Gastrocnemius medialis (tissue), 4 donors: ENCODE results near the gene UCN3. TPM values are rescaled to one million over a fixed set of nuclear protein-coding genes. Genes with fewer than 3 reads are reported as not detected.
"Not testable (repeated sequence)": the region's sequence is repeated elsewhere in the genome, so short reads cannot be mapped to it uniquely, and the experiment has no call there.

Source experiments
- ATAC-seq, 2 donors: fragments of 150-250 bp; one replicate each; pipeline ENCODE4 v1.9.1; 2016
- DNase-seq, 2 donors: peaks; one replicate each; pipeline ENCODE4 v3.0.0-alpha.2; 2019
- H3K27ac ChIP-seq, 4 donors: fragments of 200-600 bp; sonication (generic); 1 replicate in 1 of 4; 2 replicates in 3 of 4; pipeline ENCODE4 v1.5.1; 2016 to 2018; ENCODE audit warnings: mild to moderate bottlenecking in 2 of 4, moderate library complexity in 1 of 4
- H3K27me3 ChIP-seq, 3 donors: fragments of 200-600 bp; sonication (generic) in 2 of 3; 1 replicate in 1 of 3; 2 replicates in 2 of 3; pipeline versions ENCODE4 v1.5.1 to v1.6.0; 2016 to 2019; ENCODE audit warnings: mild to moderate bottlenecking in 1 of 3, moderate library complexity in 1 of 3
- H3K36me3 ChIP-seq, 2 donors: fragments of 200-600 bp; sonication (generic) in 1 of 2; one replicate each; pipeline ENCODE4 v1.5.1; 2017 to 2018
- H3K4me1 ChIP-seq, 2 donors: fragments of 200-600 bp; sonication (generic) in 1 of 2; one replicate each; pipeline ENCODE4 v1.5.1; 2016 to 2017; ENCODE audit warnings: mild to moderate bottlenecking in 2 of 2
- H3K4me3 ChIP-seq, 4 donors: fragments of 200-600 bp; sonication (generic) in 3 of 4; 1 replicate in 1 of 4; 2 replicates in 3 of 4; pipeline ENCODE4 v1.5.1; 2016 to 2019; ENCODE audit warnings: mild to moderate bottlenecking in 2 of 4
- H3K9me3 ChIP-seq, 3 donors: fragments of 200-600 bp; sonication (generic) in 2 of 3; 1 replicate in 1 of 3; 2 replicates in 2 of 3; pipeline ENCODE4 v1.5.1; 2016 to 2019
- CTCF ChIP-seq, 5 experiments: fragments of 450-650 bp in 3 of 5; fragments of 200-600 bp in 2 of 5; sonication (generic) in 2 of 5; IDR thresholded peaks in 4 of 5; conservative IDR thresholded peaks in 1 of 5; 1 replicate in 4 of 5; 2 replicates in 1 of 5; pipeline ENCODE4 v1.5.1; 2016 to 2019; ENCODE audit warnings: antibody characterized with exemption in 5 of 5, mild to moderate bottlenecking in 3 of 5, moderate library complexity in 3 of 5
- POLR2A ChIP-seq, 2 donors: fragments of 450-650 bp; IDR thresholded peaks; one replicate each; pipeline ENCODE4 v1.6.1; 2017; ENCODE audit warnings: antibody characterized with exemption in 2 of 2, mild to moderate bottlenecking in 2 of 2, moderate library complexity in 2 of 2
- in situ Hi-C, 4 donors: fragments of 200-750 bp; cut with MboI; loops; one replicate each; pipeline versions ENCODE4 v1.15.0 to v1.8.0; 2017; ENCODE audit warnings: low sequenced_read_pairs in 4 of 4
- intact Hi-C: fragments of 100-400 bp; cut with DNase I; formaldehyde crosslinking; loops from one replicate; pipeline ENCODE4 v1.15.1; 2023; ENCODE audit warnings: low total_unique reads
- total RNA-seq, 4 donors: library from RNA; depleted of rRNA; stranded (reverse); fragments of >200 nt; gene quantifications; one replicate each; pipeline versions ENCODE4 v1.1.0 to v1.2.3, GENCODE V29; 2016

The UCN3 gene
- total RNA-seq, 4 donors from 2014 or later, result not detected

GRCh38 chr10:5404208-5405041 is 39.7 kb downstream of the UCN3 start, which contains the start of gene TUBAL3:
Gene TUBAL3 (minus strand): TSS chr10:5404828. CDS start chr10:5404792, 36 bp downstream.
- no peak for TF ChIP-seq CTCF (IDR thresholded peaks at IDR 0.05 in 4 of 5, conservative IDR thresholded peaks at IDR 0.05 in 1 of 5)
- TF ChIP-seq POLR2A (IDR thresholded peaks at IDR 0.05), result no peak
- peak within 1 kb of the TSS in 3 of 4 donors; percentile 5 to 51 (median 29) for H3K27ac ChIP-seq
- no peaks in the 10 kb centered on the region for H3K36me3 ChIP-seq
- in situ Hi-C loops, result no loop called here
- DNase-seq, result no peak
- peak in 1 of 2 donors; percentile 42 for ATAC-seq
- H3K9me3 ChIP-seq, result no peaks in the 10 kb centered on the region
- no peaks in the 10 kb centered on the region for H3K27me3 ChIP-seq
- H3K4me1 ChIP-seq, result no peaks in the 10 kb centered on the region
- no peak within 1 kb of the TSS for H3K4me3 ChIP-seq
- intact Hi-C loops, result no loop called here

- intact Hi-C loops, result no loop called here
- H3K4me1 ChIP-seq, result peaks cover 2% of the 10 kb centered on the region in 2 donors
- ATAC-seq, result no peak
- H3K27ac ChIP-seq, result no peak overlapping the region
- no peak overlapping the region for H3K4me3 ChIP-seq
- no peaks in the 10 kb centered on the region for H3K27me3 ChIP-seq
- H3K9me3 ChIP-seq, result no peaks in the 10 kb centered on the region
- no peaks in the 10 kb centered on the region for H3K36me3 ChIP-seq
- in situ Hi-C loops, result no loop called here
- TF ChIP-seq CTCF (IDR thresholded peaks at IDR 0.05 in 4 of 5, conservative IDR thresholded peaks at IDR 0.05 in 1 of 5), result no peak
- no peak for TF ChIP-seq POLR2A (IDR thresholded peaks at IDR 0.05)
- no peak for DNase-seq
Observed at GRCh38 chr10:5406918-5407317, 42.2 kb downstream of the UCN3 start.

- H3K4me3 ChIP-seq, H3K36me3 ChIP-seq, H3K27me3 ChIP-seq, intact Hi-C loops, in situ Hi-C loops, DNase-seq, H3K27ac ChIP-seq, H3K9me3 ChIP-seq, ATAC-seq: not testable (repeated sequence)
- peaks cover 22 to 24% of the 10 kb centered on the region in 2 donors for H3K4me1 ChIP-seq
Observed at GRCh38 chr10:5410787-5411186, 46.0 kb downstream of the UCN3 start.

GRCh38 chr10:5411941-5412276 is 47.1 kb downstream of the UCN3 start:
- in situ Hi-C loops, result no loop called here
- Histone ChIP-seq H3K4me3 (peak overlapping the region; percentile 74 to 89 (median 88)), H3K4me1 (peaks cover 30 to 34% of the 10 kb centered on the region in 2 donors), H3K27me3 (no peaks in the 10 kb centered on the region), H3K36me3 (no peaks in the 10 kb centered on the region), H3K9me3 (no peaks in the 10 kb centered on the region), H3K27ac (peak overlapping the region; percentile 87 to 97 (median 94))
- DNase-seq (no peak), ATAC-seq (peak; percentile 3 to 20)
- no peak for TF ChIP-seq POLR2A (IDR thresholded peaks at IDR 0.05)
- TF ChIP-seq CTCF (IDR thresholded peaks at IDR 0.05 in 4 of 5, conservative IDR thresholded peaks at IDR 0.05 in 1 of 5), result no peak
- intact Hi-C loops, result loop anchor here (2.0 kb wide), 1 partner anchor 35 kb away; no protein-coding TSS in a partner anchor

GRCh38 chr10:5412277-5412941 is 47.6 kb downstream of the UCN3 start, which contains the start of gene NET1:
Gene NET1 (plus strand): TSS chr10:5412557. CDS start chr10:5412693, 136 bp downstream.
- ATAC-seq (peak; percentile 84 to 93), DNase-seq (peak; percentile 87 to 93)
- Histone ChIP-seq H3K27ac (peak within 1 kb of the TSS; percentile 87 to 97 (median 94)), H3K4me1 (peaks cover 35 to 38% of the 10 kb centered on the region in 2 donors), H3K4me3 (peak within 1 kb of the TSS; percentile 74 to 89 (median 88)), H3K27me3 (no peaks in the 10 kb centered on the region), H3K9me3 (no peaks in the 10 kb centered on the region), H3K36me3 (no peaks in the 10 kb centered on the region)
- in situ Hi-C loops (no loop called here), intact Hi-C loops (loop anchor here (2.0 kb wide), 1 partner anchor 34 kb away; no protein-coding TSS in a partner anchor)
- no peak for TF ChIP-seq CTCF (IDR thresholded peaks at IDR 0.05 in 4 of 5, conservative IDR thresholded peaks at IDR 0.05 in 1 of 5)
- peak; percentile 43 to 51 for TF ChIP-seq POLR2A (IDR thresholded peaks at IDR 0.05)
